ENCODE measurements around the gene ZNG1E.
"Not testable (repeated sequence)": the region's sequence is repeated elsewhere in the genome, so short reads cannot be mapped to it uniquely, and the experiment has no call there.

Gene ZNG1E

GRCh38 chr9:65737096-65737564, 61.4 kb downstream of the ZNG1E start, which contains the start of gene FOXD4L4:
Gene FOXD4L4, plus strand, starts transcription at chr9:65737146. Its CDS starts 0 bp downstream, at chr9:65737146.
- not testable (repeated sequence) for H3K4me2 ChIP-seq (ENCODE audit: low read length); H3K4me1 ChIP-seq (ENCODE audit: insufficient read depth, low read length, severe bottlenecking); H3F3A ChIP-seq (ENCODE audit: insufficient read depth, low read length); H3K4me3 ChIP-seq (ENCODE audit: low read depth, low read length, poor library complexity, severe bottlenecking); H3K9ac ChIP-seq (ENCODE audit: low read length); H2AFZ ChIP-seq (ENCODE audit: low read length); H3K27me3 ChIP-seq (ENCODE audit: insufficient read depth, low read length); H3K27ac ChIP-seq (ENCODE audit: low read depth, low read length, poor library complexity, severe bottlenecking); H4K20me1 ChIP-seq (ENCODE audit: insufficient read depth, low read length); H3K9me2 ChIP-seq (ENCODE audit: low read depth, low read length); H3K9me3 ChIP-seq (ENCODE audit: low read length); H3K79me2 ChIP-seq (ENCODE audit: insufficient read depth, low read length); H3K36me3 ChIP-seq (ENCODE audit: insufficient read depth, low read length)

DNA sequence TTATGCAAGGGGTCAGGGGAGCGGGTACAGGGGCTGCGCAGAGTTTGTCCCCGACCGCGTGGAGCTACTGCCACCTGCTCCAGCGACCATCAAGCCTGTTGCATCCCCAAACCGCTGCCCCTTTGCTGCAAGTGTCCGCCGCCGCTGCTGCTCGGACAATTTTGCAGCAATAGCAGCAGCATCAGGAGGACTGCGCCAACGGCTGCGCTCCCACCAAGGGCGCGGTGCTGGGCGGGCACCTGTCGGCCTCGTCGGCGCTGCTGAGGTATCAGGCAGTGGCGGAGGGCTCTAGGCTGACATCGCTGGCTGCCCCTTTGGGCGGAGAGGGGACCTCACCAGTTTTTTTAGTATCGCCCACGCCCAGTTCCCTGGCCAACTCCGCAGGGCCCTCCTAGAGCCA, 62.4 kb downstream of the ZNG1E start:
- H3K9me3 ChIP-seq (ENCODE audit: low read length); H3K4me2 ChIP-seq (ENCODE audit: low read length); H3K36me3 ChIP-seq (ENCODE audit: insufficient read depth, low read length); H3K27ac ChIP-seq (ENCODE audit: low read depth, low read length, poor library complexity, severe bottlenecking); H3K9ac ChIP-seq (ENCODE audit: low read length); H3K27me3 ChIP-seq (ENCODE audit: insufficient read depth, low read length); H3K4me3 ChIP-seq (ENCODE audit: low read depth, low read length, poor library complexity, severe bottlenecking); H3K9me2 ChIP-seq (ENCODE audit: low read depth, low read length); H3F3A ChIP-seq (ENCODE audit: insufficient read depth, low read length); H3K4me1 ChIP-seq (ENCODE audit: insufficient read depth, low read length, severe bottlenecking); H4K20me1 ChIP-seq (ENCODE audit: insufficient read depth, low read length); H3K79me2 ChIP-seq (ENCODE audit: insufficient read depth, low read length); H2AFZ ChIP-seq (ENCODE audit: low read length): not testable (repeated sequence)

Measured in OCI-LY1 (cell line).